IPS DF 4.7 (cell line): Measurements from ENCODE around the gene AOPEP.

Experiments
- DNase-seq: peaks from one replicate; pipeline ENCODE4 v3.0.0-alpha.2; 2013; ENCODE audit warnings: low spot score; ENCODE audit errors: extremely low read depth

The AOPEP gene

DNA sequence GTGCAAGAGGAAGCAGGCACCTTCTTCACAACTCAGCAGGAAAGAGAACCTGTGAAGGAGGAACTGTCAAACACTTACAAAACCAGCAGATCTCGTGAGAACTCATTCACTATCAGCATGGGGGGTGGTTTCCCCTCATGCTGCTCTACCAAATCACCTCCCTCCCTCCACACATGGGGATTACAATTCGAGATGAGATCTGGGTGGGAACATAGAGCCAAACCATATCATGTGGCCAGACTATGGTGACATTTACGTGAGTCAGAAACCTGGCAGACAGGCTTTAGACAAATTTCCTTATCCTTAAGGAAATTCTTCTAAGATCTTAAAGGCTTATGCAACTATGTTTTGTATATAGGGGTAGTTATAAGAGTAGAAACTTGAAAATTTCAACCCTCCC, 8.7 kb upstream of the AOPEP start:
- no peak for DNase-seq

DNA sequence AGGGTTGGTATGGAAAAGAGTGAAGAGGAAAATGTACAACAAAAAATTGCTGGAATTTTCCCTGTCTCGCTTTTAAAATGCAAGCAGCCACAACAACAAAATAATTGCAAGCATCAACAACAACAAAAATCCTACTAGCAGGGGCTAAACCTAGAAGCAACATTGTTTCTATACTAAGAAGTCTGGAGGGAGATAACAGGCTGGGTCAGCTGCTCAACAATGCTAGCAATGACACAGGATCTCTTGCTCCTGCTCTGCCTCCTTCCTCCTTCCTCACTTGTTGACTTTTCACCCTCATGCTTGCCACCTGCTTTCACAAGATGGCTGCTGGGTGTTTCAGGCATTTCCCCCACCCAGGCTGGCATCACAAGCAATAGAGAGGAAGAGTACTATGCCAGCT, 7.6 kb upstream of the AOPEP start:
- DNase-seq, result no peak

DNA sequence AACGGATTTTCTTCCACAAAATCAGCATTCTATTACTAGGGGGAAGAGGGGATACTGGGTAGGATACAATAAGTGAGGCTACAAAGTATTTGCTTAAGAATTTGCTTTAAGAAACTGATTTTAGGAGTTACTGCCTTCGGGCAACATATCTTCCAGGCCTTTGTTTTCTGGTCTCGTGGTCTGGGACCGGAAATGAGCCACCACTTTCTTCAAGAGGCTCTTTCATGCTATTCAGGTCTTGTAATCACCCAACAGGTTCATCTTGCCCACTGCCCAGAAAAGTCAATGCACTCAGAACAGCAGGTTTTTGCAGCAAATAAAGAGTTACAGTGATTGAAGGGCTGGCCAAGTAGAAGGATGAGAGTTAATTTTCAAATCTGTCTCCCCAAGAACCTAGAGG, 6.6 kb upstream of the AOPEP start:
- DNase-seq, result no peak

DNA sequence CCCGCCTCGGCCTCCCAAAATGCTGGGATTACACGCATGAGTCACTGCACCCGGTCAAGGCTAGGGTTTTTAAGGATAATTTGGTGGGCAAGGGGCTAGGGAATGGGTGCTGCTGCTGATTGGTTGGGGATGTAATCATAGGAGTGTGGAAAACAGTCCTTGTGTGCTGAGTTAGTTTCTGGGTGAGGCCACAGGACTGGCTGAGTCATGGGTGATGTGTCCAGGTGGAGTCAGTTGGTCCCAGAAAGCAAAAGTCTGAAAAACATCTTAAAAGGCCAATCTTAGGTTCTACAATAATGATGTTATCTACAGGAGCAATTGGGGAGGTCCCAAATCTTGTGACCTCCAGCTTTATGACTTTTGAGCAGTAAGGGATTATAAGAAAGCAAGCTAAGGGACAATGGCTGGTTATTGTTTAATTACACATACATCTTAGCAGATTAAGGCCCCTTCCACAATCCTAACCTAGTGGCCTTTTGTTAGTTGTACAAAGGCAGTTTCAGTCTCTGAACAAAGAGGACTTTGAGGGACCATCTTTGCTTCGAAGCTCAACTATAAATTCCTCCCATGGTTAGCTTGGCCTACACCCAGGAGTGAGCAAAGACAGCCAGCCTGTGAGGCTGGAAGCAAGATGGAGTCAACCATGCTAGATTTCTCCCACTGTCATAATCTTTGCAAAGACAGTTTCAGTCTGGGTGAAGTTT, 5.5 kb upstream of the AOPEP start:
- DNase-seq, result no peak

DNA sequence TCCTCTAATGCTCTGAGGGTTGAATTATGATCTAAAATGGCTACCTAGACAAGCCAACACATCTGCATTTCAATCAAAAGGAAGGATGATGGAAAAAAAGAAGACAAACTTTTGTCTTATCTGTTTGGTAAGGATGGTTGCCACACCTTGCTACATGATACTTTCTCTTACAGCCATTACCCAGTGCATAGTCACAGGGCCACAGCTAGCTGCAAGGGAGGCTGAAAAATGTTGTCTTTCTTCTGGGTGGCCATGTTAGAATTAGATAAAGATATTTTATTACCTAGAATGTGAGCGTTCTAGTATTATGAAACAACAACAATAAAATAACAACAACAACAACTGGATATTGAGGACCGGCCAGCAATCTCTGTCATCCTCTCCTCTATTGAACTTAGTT, 4.7 kb upstream of the AOPEP start:
- DNase-seq, result no peak

DNA sequence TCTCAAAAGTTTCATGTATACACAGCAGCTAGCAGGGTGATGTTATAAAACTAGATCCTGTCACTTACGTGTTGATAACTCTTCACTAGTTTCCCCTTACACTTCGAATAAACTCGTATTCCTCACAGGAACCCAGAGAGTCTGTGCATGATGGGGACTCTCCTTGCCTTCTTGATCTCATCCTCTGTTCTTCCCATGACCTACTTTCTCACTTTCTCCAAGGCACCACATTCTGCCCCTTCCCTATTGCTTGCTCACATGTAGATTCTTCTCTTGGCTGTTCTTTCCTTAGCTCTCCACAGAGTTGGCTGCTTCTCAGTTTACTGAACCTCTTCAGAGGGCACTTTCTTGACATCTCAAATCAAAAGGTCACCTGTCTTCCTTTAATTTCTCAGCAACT, 1.2 kb upstream of the AOPEP start:
- no peak for DNase-seq

DNA sequence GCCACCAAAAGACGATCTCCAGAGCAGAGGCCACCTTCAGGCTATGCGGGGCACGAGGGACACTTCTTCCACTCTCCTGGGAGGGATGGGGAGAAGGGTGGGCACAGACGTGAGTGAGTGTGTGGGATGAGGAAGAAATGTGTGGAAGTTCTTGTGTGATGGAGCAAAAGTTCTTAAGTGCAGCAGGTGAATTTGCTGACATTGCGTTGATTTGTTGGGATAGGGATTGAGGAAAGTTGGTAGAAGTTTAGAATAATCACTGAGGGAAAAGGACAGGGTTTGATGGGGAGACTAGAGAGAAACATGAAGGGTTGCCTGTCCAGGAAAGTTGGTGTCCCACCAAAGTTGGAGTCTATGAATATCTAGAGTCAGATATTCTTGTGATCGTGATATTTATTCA, 2.2 kb downstream of the AOPEP start:
- DNase-seq, result no peak

DNA sequence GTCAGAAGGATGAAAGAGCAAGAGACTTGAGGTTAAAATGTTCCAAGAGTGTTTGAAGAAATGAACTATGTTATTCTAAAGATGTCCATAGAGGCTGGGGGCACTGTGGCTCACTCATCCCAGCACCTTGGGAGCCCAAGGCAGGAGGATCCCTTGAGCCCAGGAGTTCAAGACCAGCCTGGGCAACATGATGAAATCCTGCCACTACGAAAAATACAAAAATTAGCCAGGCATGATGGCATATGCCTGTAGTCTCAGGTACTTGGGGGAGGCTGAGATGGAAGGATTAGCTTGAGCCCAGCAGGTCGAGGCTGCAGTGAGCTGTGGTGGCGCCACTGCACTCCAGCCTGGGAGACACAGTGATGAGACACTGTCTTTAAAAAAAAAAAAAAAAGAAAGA, 2.7 kb downstream of the AOPEP start:
- no peak for DNase-seq

DNA sequence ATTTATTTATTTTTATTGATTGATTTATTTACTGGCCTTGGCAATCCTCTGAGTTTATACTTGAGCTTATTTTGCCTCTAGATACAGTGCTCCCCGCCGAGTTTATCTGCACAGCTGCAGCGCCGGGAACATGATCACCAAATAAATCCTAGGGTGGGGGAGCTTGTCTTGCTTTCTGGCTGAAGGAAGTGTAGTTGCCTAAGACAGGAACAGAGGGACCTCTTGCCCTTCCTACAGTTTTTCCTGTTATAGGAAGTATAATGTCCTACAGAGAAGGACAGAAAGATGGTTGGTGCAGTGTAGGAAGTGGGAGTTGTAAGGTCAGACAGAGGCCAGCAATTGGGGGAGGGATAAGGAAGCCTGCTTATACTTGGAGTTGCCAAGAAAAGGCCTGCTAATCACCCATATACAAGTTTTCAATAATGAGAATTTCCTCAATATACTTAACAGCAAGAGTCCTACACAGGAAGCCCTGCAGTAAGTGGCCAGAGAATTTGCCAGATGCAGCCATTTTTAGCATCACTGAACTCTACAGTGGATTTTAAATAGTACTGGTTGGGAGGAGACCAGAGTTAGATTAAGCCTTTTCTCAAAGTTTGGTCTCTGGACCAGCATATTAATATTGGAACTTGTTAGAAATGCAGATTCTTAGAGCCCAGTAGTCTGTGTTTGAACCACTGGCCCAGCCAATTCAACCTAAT, 7.7 kb downstream of the AOPEP start:
- no peak for DNase-seq

DNA sequence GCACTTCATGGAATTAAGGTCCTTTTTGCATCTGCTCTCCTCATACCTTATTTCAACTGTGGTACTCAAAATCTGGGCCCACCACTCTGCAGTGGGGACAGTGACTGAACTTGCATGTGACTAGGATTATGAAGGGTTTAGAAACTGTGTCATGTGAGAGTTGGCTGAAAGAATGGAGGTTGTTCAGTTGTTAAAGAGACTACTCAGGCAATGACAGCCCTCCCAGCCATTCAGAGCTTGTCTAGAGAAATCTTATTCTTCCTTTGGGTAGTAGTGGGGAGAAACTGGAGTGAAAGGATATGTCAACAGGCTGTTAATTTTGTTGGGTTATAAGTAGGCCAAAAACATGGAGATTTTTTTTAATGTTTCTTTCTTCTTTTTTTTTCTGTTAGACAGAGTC, 10.3 kb downstream of the AOPEP start:
- no peak for DNase-seq

DNA sequence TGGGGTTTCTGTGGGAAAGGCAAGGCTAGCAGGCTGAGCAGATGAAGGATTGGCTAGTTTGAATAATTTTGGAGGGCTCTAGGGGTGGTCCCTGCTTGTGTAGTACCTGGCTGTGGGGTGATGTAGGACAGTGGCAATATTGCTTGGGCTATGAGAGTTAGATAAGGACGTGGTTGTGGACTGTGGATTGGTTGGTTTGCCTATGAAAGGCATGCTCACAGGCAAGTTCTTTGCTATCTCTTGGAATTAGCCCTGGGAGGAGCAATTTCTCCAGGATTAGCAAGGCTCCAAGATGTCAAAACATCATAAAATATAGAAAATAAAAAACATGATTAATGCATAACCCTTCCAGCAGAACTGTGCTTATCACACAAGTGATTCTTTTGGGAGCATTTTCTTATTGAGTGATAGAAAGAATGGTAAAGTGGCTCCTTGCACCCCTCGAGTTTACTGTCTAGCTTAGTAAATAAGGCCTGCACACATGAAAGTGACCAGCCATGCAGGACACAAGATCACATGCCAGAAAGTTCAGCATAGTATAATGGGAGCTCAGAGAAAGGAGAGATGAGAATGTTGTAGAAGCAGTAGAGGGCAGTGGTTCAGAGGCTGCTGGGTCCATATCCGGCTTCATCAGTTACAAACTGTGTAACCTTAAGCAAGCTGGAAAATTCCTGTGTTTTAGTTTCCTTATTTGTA, 13.8 kb downstream of the AOPEP start:
- DNase-seq, result no peak

DNA sequence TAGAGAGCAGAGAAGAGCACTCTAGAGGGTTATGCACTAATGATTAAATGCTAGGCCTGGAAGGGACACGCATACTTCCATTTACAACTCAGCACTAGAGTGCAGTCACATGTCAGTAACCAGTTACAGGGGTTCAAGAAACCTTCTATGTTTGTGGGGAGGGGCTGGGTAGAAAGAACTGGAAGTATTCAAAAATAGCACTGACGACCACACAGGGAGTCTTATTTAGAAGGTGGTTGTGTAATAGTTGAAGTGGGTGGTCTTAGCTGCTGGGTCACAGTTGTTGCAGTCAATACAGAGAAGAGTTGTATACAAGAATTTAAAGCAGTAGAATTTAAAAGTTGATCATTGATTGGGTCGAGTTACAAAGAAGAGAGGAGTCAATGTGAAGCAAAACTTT, 15.4 kb downstream of the AOPEP start:
- no peak for DNase-seq

DNA sequence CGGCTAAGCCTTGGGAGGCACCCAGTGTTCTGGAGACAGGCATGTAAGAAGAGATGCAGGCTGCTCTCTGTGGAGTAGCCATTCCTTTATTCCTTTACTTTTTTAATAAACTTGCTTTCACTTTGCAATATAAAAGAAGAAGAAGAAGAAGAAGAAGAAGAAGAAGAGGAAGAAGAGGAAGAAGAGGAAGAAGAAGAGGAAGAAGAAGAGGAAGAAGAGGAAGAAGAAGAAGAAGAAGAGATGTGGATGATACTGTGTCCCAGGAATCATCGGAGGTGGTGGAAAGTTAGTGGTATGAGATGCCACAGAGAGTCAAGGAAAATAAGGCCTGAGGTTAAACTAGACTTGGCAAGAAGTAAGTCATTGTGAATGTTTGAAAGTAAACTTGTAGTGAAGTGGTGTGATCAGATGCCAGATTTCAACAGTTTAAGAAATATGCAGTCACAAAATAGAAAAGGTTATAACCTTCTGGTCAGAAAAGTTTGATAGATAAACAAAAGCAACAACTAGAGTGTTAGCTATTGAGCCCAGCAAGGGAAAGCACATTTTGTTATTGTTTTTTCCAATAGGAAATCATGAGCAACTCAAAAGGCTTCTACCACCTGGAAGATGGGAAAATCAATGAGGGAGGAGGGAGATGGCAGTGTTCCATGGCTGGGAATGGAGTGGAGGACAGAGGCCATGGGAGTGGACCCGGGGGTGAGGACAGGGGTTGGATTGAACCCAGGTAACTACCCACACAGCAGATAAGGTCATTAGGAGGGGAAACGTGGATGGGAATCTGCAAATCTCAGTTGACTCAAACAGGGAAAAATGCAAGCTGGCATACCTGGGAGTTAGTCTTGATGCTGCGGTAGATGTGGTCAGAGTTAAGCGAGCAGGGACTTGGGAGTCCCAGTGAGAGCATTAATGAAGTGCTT, 16.8 kb downstream of the AOPEP start:
- no peak for DNase-seq

DNA sequence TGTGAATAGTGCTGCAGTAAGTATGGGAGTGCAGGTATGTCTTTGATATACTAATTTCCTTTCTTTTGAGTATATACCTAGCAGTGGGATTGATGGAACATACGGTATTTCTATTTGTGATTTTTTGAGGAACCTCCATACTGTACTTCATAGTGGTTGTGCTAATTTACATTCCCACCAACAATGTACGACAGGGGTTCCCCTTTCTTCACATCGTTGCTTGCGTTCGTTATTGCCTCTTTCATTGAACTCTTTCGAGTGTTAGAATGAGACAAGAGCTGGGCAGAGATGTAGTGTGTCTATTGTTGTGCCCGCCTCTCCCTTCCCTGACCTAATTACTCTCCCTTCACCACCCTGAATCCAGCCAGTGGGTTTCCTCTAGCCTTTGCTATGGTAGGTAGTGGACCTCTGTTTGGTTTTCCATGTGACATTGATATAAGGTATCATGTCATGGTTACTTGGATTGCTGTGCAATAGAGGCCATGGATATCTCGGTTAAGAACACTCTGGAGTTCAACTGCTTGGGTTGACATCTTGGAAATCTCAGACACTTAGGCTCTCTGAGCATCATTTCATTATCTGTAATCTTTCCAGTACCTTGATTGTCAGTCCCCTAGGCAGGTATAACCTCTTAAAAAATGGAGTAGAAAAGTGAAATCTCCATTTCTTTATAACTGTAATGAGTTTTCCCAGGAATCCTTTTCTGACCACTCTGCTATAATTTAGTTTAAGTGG, 19.5 kb downstream of the AOPEP start:
- DNase-seq, result no peak

DNA sequence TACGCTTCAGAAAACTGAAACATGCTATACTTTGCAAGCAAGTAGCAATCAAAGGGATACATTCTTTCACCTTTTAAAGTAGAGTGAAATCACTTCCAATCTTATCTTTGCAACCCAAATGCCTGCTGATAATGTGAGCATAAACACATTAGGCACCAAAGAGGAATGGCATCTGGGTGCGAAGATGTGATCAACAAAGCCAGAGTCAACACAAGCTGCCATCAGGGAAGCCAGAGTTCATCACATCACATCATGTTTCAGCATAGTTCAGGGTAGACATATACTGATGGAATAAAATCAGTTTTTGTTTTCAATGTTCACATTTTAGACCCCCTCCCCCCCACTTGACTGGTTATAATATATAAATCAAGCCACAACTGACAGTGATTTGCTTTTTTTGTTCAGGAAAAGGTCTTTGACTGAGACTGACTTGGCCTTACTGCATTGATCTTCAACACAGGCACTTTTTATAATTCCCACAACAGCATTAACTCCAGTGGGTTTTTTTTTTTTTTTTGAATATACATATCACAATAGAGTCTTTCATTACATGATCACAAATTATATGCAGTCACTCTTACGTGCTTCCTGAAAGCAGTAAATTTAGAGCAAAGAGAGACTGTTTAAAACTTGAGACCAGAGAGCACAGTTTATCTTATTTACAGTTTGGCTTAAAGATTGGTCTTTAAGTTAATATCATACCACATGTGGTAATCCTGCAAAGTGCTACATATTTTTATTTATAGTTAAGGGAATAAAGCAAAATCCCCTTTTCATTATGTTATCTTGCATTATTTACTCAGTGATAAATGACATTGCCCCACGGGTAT, 20.3 kb downstream of the AOPEP start:
- no peak for DNase-seq

DNA sequence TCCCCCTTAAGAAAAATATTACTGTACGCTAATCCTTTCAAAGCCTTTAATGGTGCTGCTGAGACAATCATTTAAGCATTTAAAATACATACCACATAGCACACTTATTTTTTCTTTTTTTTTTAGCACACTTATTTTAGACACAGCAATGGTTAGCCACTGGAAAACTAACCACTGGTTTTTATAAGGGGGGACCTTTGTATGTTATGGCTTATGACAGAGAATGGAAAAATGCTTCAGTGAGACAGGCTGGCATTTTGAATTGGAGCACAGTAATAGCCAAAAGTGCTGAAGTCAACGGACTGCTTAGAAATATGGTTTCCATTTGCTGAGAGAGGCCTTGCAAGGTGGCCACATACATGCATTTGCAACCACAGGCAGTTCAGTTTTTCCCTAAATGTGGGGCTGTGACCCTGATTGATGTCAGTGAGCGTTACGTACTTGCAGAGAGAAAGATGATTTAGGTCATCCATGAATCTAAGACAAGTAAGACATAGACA, 28.5 kb downstream of the AOPEP start:
- no peak for DNase-seq

DNA sequence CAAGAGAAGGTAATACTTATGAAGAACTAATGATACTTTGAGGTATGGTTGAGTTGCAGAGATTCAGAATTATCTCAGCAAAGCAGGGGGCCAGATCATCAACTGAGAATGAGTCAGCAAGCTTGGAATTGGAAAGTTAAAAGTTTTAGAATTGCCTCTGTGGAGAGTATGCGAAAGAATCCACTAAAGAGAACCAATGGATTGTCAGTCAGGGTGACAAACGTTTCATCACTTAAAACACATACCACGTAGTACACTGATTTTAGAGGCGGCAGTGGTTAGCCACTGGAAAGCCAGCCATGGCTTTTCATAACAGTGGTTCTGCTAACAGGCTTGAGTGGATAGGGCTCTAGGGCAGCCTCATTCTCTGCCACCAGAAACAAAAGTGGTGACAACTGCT, 30.7 kb downstream of the AOPEP start:
- DNase-seq, result no peak

DNA sequence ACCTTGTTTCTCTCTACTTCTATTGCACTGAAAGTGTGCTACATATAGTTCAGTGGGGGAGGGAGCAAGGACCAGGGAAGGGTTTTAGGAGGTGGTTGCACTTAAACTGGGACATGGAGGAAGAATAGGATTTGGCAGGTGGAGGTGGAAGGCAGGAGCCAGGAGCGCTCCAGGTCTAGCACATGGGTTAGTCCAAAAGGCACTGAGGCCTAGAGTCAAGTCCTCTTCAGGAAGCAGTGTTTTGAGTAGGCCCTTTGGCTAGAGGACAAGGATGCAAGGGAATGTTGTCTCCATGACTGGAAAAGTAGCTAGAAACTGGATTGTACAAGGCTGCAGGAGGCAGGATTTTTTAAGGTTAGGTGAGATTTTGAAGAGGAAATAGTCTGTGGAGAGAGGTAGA, 31.5 kb downstream of the AOPEP start:
- no peak for DNase-seq

DNA sequence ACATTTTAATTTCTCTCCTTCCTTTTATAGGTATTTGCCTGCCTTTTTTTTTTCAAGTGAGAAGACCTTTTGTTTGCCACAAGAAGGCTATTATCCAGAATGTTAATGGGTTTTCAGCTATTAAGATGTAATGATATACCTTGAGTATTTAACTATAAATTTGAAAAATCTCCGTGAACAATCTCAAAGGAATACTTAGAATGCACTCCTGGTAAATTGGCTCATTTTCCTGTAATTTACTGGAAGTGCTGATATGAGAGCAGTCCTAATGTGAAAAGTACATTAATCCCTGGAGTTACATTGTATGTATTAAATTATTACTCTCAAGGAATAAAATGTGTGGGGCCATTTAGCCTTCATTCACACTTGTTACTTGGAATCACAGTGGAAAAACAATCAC, 32.4 kb downstream of the AOPEP start:
- DNase-seq, result no peak

DNA sequence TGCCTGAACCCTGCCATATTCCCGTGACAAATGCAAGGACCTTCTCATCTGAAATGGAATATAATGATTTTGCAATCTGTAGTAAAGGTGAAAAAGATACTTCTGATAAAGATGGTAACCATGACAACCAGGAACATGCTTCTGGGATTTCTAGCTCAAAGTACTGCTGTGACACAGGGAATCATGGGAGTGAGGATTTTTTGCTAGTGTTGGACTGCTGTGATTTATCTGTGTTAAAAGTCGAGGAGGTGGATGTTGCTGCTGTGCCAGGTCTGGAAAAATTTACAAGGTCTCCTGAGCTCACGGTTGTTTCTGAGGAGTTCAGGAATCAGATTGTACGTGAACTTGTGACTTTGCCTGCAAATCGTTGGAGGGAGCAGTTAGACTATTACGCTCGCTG, 33.5 kb downstream of the AOPEP start:
- no peak for DNase-seq
